ENCODE measurements around the gene SHC4. TPM values are rescaled to one million over a fixed set of nuclear protein-coding genes. Genes with fewer than 3 reads are reported as not detected.

Gene SHC4
- total RNA-seq, 3 donors from 2014 or later = 0.31 to 3.6 (median 0.43) TPM

GRCh38 chr15:48777645-48778330 is 185.9 kb downstream of the SHC4 start:
- DNase-seq (no peak), ATAC-seq (no peak)
- intact Hi-C loops (cut with DNase I, micrococcal nuclease) = no loop called here
- TF ChIP-seq, protein P1, sequence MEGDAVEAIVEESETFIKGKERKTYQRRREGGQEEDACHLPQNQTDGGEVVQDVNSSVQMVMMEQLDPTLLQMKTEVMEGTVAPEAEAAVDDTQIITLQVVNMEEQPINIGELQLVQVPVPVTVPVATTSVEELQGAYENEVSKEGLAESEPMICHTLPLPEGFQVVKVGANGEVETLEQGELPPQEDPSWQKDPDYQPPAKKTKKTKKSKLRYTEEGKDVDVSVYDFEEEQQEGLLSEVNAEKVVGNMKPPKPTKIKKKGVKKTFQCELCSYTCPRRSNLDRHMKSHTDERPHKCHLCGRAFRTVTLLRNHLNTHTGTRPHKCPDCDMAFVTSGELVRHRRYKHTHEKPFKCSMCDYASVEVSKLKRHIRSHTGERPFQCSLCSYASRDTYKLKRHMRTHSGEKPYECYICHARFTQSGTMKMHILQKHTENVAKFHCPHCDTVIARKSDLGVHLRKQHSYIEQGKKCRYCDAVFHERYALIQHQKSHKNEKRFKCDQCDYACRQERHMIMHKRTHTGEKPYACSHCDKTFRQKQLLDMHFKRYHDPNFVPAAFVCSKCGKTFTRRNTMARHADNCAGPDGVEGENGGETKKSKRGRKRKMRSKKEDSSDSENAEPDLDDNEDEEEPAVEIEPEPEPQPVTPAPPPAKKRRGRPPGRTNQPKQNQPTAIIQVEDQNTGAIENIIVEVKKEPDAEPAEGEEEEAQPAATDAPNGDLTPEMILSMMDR (IDR thresholded peaks at IDR 0.05) = no peak
- Histone ChIP-seq H3K4me3 (no peak overlapping the region), H3K4me1 (ENCODE audit: low read depth) (no peaks in the 10 kb centered on the region), H3K9me3 (no peaks in the 10 kb centered on the region), H3K36me3 (ENCODE audit: low read depth) (no peaks in the 10 kb centered on the region)

DNA sequence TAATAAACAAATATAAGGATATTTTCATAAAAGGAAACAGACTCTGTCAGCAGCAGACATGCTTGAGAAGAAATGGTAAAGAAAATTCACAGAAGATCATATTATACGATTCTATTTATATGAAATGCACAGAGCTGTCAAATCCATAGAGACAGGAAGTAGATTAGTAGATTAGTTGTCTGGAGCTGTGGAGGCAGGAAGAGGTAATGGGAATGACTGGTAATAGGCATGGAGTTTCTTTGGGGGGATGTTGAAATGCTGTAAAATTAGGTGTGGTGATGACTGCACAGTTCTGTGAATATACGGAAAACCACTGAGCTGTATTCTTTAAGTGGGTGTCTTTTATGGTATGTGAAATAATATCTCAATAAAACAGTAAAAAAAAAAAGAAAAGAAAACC is 188.2 kb downstream of the SHC4 start:
- Histone ChIP-seq H3K36me3 (ENCODE audit: low read depth) (no peaks in the 10 kb centered on the region), H3K4me1 (ENCODE audit: low read depth) (no peaks in the 10 kb centered on the region), H3K4me3 (no peak overlapping the region), H3K9me3 (no peaks in the 10 kb centered on the region)
- DNase-seq = no peak
- intact Hi-C loops (cut with DNase I, micrococcal nuclease) = no loop called here
- ATAC-seq = no peak
- TF ChIP-seq, protein P1 (IDR thresholded peaks at IDR 0.05) = no peak

DNA sequence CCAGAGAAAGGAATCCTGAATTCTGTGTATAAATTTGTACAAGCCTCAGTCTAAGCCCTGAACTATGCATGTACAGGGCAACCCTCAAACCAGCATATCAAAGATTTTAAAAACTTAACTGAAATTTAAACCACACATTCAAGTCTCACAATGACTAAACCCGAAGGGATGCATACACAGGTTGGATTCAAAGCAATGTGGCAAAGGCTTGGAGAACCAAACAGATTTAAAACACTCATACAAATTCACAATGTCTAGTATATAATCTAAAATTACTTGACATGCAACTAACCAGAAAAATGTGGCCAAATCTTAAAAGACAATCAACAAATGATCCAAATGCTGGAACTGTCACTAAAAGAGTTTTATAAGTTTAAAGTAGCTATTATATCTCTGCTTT is 189.2 kb downstream of the SHC4 start:
- intact Hi-C loops (cut with DNase I, micrococcal nuclease) = no loop called here
- TF ChIP-seq, protein P1 (IDR thresholded peaks at IDR 0.05) = no peak
- DNase-seq (no peak), ATAC-seq (no peak)
- H3K4me3 ChIP-seq = no peak overlapping the region
- no peaks in the 10 kb centered on the region for H3K9me3 ChIP-seq
- no peaks in the 10 kb centered on the region for H3K36me3 ChIP-seq (ENCODE audit: low read depth)
- no peaks in the 10 kb centered on the region for H3K4me1 ChIP-seq (ENCODE audit: low read depth)

Other genes starting within 250 kb of the SHC4 start
- gene CEP152, start 152.8 kb downstream of the SHC4 start, total RNA-seq = 1 to 10 TPM; 7.0 to 9.4 (median 7.8) TPM
- gene EID1, start 85.8 kb downstream of the SHC4 start, total RNA-seq = 100 to 1,000 TPM in 1 of 3 donors, 10 to 100 TPM in 2; 44.7 to 128 (median 53.8) TPM
- 10 to 100 TPM; 40.8 to 66.3 (median 49.0) TPM for gene SECISBP2L, start 82.5 kb upstream of the SHC4 start, total RNA-seq
- 100 to 1,000 TPM in 1 of 3 donors, 10 to 100 TPM in 2; 38.4 to 102 (median 43.5) TPM for gene COPS2, start 191.7 kb upstream of the SHC4 start, total RNA-seq
- gene GALK2, start 206.3 kb upstream of the SHC4 start, total RNA-seq = 10 to 100 TPM; 35.6 to 39.7 (median 39.5) TPM

Data from mucosa of descending colon (tissue), 3 donors.